ENCODE measurements around the gene CXXC1. TPM values are rescaled to one million over a fixed set of nuclear protein-coding genes. Genes with fewer than 3 reads are reported as not detected.
"Not testable (repeated sequence)": the region's sequence is repeated elsewhere in the genome, so short reads cannot be mapped to it uniquely, and the experiment has no call there.

Gene CXXC1
- total RNA-seq, 1 experiment from 2014 or later: 25.3 TPM

GRCh38 chr18:50297621-50298442 lies 10.3 kb upstream of the CXXC1 start:
- peak; percentile 48 for DNase-seq (ENCODE audit: low spot score)

DNA sequence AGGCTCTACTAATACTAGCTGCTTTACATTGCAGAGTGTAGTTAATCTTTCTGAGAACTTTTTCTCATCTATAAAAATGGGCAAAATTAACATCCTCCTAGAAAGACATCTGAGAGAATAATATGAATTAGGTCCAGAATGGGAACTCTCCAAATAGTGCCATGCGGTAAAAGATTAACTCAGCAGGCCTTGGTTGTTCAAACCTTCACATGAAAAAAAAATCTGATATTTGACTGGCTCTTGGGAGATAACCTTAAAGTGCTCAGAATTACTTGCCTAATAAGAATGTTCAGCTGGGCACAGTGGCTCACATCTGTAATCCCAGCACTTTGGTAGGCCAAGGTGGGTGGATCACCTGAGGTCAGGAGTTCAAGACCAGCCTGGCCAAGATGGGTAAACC lies 5.5 kb upstream of the CXXC1 start:
- no peak for DNase-seq (ENCODE audit: low spot score)

- no peak for DNase-seq (ENCODE audit: low spot score)
These were observed 1.6 kb upstream of the CXXC1 start for GRCh38 chr18:50289108-50289443.

GRCh38 chr18:50288348-50289107 lies 1.0 kb upstream of the CXXC1 start:
- DNase-seq (ENCODE audit: low spot score): not testable (repeated sequence)

GRCh38 chr18:50287028-50287440 lies 458 bp downstream of the CXXC1 start:
- no peak for DNase-seq (ENCODE audit: low spot score)

DNA sequence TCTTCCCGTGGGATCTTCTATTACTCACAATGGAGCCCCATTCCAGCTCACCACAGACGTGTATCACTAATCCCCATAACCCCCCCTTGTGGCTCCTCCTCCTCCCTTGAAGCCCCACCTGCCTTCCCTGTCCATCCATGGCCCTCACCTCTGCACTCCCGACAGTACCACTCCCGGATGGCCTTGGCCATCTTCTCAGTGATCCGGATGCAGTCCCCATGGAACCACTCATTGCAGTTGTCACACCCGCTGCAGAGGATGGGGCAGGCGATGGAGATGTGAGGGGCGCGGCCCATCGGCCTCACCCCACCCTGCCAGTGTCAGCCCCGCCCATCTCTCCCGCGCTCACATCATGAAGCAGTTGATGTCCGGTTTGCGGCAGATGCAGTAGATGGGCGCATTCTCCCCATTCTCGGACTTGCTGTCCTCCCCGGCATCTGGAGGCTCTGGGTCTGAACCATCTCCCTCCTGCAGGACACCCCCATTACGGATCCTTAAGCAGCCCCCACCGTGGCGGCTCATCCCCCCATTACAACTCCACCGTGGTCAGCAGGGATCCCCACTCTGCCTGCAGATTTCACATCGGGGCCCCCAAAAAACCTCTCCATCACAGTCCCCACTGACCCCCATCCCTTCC lies 983 bp downstream of the CXXC1 start:
- peak; percentile 44 for DNase-seq (ENCODE audit: low spot score)

- DNase-seq (ENCODE audit: low spot score): no peak
These were observed 1.7 kb downstream of the CXXC1 start for GRCh38 chr18:50285631-50286321.

GRCh38 chr18:50285071-50285470 lies 2.4 kb downstream of the CXXC1 start:
- no peak for DNase-seq (ENCODE audit: low spot score)

- DNase-seq (ENCODE audit: low spot score): peak; percentile 73
These were observed 3.1 kb downstream of the CXXC1 start for GRCh38 chr18:50284255-50284885.

- no peak for DNase-seq (ENCODE audit: low spot score)
These were observed 3.9 kb downstream of the CXXC1 start for GRCh38 chr18:50283469-50284209.

GRCh38 chr18:50282521-50283335 lies 4.8 kb downstream of the CXXC1 start:
- DNase-seq (ENCODE audit: low spot score): peak; percentile 1

DNA sequence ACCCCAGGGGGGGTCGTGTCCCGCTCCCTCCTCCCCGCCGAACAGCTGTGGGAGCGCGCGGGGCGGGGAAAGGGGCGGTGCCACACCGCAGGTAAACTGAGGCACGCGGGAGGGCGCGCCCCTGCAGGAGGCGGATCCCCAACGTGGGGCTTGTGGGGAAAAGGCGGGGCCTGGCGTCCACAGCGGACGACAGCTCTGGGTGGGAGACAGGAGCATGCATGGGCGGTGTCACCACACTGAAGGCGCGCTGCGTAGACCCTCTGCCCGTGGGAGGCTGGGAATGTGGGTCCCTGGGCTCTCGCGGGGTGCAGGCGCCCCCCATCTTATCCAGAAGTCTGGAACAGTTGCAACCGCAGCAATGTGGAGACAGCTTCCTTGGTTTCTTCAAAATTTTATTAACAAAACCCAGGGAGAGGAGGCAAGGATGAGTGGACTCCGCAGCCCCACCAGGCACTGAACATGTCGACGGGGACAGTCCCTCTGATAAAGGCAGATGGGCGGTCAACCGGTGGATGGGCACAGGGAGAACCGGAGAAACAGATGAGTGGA lies 5.4 kb downstream of the CXXC1 start:
- DNase-seq (ENCODE audit: low spot score): peak; percentile 5

DNA sequence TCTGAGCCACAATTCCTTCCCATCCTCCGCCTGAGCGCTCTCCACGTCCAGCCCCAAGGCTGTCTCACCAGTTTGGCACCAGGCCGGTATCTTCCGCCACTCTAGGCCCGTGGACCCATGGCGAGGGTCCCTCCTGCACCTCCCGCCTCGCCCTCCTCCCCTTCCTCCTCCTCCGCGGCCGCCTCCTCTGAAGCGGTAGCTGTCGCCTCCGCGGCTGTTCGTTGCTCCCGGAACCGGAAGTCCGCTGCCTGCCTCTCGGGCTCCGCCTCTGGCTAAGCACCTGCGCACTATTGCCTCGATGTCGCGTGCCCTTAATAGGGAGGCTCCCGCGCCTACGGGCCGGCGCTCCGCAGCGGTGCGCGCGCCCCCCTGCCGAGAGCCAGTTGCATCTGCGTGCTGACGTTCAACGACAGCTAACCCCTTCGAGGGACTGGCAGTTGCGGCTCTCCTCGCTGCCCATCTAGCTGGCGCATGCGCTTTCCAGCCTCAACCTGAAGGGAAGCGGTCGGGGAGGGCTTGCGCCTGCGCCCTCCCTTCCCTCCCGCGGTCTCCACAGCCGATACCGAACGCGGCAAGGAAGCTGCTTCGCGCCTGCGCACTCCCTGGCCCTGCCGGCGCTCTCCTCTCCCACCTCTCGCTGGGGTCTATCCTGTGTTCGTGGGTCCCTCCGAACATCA lies 6.1 kb downstream of the CXXC1 start, which contains the start of gene MBD1:
MBD1 (minus strand) TSS at position 229 of the 677 bp plus-strand sequence. CDS start 1,531 bp downstream, outside the sequence.
- DNase-seq (ENCODE audit: low spot score): peak; percentile 97

GRCh38 chr18:50280707-50281294 lies 6.7 kb downstream of the CXXC1 start:
- DNase-seq (ENCODE audit: low spot score): no peak

DNA sequence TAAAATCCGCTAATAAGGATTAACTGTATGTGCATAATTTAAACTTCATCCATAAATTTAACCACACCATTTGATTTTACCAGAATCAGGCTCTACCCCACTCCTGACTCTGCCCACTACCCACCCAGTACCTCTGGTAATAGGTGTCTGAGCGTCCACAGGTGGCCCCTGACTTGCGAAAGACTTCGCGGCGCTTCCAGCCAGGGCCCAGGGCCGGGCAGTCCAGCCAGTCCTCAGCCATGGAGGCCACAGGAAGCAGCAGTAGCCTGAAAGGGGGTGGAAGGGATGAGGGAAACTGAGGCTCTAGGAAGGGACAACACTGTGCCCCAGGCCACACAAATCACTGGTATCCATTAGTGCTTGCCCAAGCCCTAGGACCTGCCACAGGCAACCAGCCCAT lies 7.7 kb downstream of the CXXC1 start:
- DNase-seq (ENCODE audit: low spot score): no peak

DNA sequence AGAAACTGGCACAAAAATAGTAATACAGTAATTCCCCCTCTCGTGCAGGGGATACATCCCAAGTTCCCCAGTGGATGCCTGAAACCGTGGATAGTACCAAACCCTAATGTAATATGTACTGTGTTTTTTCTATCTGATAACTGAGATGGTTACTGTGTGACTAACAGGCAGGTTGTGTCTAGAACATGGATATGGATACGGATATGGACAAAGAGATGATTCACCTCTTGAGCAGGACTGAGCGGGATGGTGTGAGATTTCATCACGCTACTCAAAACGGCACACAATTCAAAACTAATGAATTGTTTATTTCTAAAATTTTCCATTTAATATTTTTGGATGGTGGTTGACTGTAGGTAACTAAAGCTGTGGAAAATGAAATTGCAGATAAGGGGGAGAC lies 9.6 kb downstream of the CXXC1 start:
- no peak for DNase-seq (ENCODE audit: low spot score)

GRCh38 chr18:50276452-50276851 lies 11.0 kb downstream of the CXXC1 start:
- DNase-seq (ENCODE audit: low spot score): no peak

GRCh38 chr18:50275503-50276036 lies 11.9 kb downstream of the CXXC1 start:
- DNase-seq (ENCODE audit: low spot score): no peak

Measured in H4 (cell line).